NCI-H446 (cell line): ENCODE measurements around the gene AKR7A2.

Source experiments
- DNase-seq, 2 experiments: peaks; one replicate each; lab custom pipeline; 2025; lab: John Stamatoyannopoulos, UW

AKR7A2 gene

GRCh38 chr1:19343617-19344350 is 31.8 kb upstream of the AKR7A2 start:
- no peak for DNase-seq

GRCh38 chr1:19342894-19343616 is 31.1 kb upstream of the AKR7A2 start:
- no peak for DNase-seq

- no peak for DNase-seq
These were observed 30.3 kb upstream of the AKR7A2 start for GRCh38 chr1:19342062-19342750.

GRCh38 chr1:19341201-19342061 is 29.5 kb upstream of the AKR7A2 start:
- DNase-seq, result peak; percentile 32 to 68

GRCh38 chr1:19340387-19340937 is 28.5 kb upstream of the AKR7A2 start:
- DNase-seq, result no peak

GRCh38 chr1:19339214-19339861 is 27.4 kb upstream of the AKR7A2 start:
- DNase-seq, result no peak

- no peak for DNase-seq
These were observed 26.4 kb upstream of the AKR7A2 start for GRCh38 chr1:19338323-19338762.

- no peak for DNase-seq
These were observed 25.3 kb upstream of the AKR7A2 start for GRCh38 chr1:19337289-19337688.

GRCh38 chr1:19336543-19336942 is 24.6 kb upstream of the AKR7A2 start:
- DNase-seq, result no peak

- DNase-seq, result no peak
These were observed 21.8 kb upstream of the AKR7A2 start for GRCh38 chr1:19333587-19334354.

GRCh38 chr1:19332832-19333231 is 20.9 kb upstream of the AKR7A2 start:
- no peak for DNase-seq

- no peak for DNase-seq
These were observed 19.4 kb upstream of the AKR7A2 start for GRCh38 chr1:19331262-19331878.

GRCh38 chr1:19330449-19331135 is 18.6 kb upstream of the AKR7A2 start:
- no peak for DNase-seq

- DNase-seq, result no peak
These were observed 17.7 kb upstream of the AKR7A2 start for GRCh38 chr1:19329611-19330010.

GRCh38 chr1:19329188-19329587 is 17.2 kb upstream of the AKR7A2 start:
- no peak for DNase-seq

- no peak for DNase-seq
These were observed 16.5 kb upstream of the AKR7A2 start for GRCh38 chr1:19328486-19328885.

- DNase-seq, result no peak
These were observed 15.8 kb upstream of the AKR7A2 start for GRCh38 chr1:19327736-19328135.

GRCh38 chr1:19327301-19327700 is 15.4 kb upstream of the AKR7A2 start:
- no peak for DNase-seq

- no peak for DNase-seq
These were observed 14.8 kb upstream of the AKR7A2 start for GRCh38 chr1:19326748-19327065.
